Measurements from ENCODE around the gene ADAMTS15.

The ADAMTS15 gene

DNA sequence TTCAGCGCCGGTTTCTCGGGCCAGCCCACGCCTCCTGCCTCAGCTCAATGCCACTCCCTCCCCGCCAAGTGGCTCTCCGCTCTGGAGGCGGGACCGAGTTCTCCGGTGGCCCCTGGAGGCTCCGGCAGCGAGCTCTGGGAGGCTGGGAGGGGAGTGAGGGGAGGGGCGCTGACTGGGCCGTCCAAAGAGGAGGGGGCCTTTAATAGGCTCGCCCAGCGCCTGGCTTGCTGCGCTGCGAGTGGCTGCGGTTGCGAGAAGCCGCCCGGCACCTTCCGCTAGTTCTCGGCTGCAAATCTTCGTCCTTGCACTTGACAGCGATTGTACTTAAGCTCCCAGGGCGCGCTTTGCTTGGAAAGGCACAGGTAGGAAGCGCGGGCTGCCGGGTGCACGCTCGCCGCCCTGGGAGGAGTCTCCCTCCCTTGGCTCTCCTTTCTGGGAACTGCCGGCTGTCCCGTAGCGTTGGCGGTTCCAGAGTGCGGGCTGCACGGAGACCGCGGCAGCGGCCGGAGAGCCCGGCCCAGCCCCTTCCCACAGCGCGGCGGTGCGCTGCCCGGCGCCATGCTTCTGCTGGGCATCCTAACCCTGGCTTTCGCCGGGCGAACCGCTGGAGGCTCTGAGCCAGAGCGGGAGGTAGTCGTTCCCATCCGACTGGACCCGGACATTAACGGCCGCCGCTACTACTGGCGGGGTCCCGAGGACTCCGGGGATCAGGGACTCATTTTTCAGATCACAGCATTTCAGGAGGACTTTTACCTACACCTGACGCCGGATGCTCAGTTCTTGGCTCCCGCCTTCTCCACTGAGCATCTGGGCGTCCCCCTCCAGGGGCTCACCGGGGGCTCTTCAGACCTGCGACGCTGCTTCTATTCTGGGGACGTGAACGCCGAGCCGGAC, at the start of gene ADAMTS15:
ADAMTS15 (plus strand) TSS at position 230 of the 894 bp plus-strand sequence; CDS start at position 559, 329 bp downstream.
- peak in 5 of 14 donors; percentile 17 to 43 (median 21) for DNase-seq

GRCh38 chr11:130399196-130399595, 49.2 kb upstream of the ADAMTS15 start:
- DNase-seq: no peak

DNA sequence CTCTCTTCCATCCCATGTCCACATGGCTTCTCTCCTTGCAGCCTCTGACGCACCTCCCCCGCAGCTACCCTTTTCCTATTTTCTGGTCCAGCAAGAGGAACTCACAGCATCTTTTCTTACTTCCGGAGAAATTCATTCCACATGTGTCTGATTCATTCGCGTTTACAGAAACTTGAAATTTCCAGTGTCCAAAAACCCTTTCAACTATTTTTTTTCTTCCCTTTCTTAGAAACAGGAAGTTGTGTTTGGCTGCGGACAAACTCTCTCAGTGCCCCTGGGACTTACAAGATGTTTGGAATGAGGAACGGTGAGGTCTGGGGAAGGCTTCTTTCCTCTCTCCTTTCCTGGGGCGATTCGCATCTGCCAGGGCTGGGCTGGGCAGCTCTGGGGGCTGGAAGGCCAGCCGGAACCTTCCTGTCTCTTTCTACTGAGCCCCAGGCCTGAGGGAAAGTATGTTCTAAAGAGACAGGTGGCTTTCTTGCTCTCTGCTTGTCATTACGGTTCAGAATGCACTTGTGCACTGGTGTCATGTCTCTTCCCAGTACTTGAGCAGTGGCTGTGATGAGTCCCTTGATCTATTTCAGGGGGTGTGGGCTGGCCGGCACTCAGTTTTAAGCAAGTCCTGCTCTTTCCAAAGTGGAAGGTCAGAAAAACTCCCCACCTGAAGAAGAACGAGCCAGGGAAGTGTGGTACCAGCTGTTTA, 47.5 kb upstream of the ADAMTS15 start:
- no peak for DNase-seq

DNA sequence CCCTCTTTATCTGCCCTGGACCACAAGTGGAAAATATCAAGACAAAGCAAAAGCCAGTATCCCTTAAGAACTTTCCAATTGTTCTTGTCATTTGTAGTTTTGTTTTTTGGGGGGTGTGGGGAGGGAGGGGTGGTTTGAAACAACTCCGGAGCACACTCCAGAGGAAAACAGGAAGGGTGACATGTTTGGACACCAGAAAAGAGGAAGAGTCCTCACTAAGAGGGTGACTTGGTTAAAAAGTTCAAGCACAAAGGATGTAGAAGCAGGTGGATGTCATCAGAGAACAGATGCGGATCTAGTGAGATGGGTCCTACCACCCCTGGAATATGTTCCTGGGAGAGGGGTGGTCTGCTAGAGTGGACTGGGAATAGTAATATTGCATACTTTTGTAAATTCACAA, 45.9 kb upstream of the ADAMTS15 start:
- DNase-seq: no peak

DNA sequence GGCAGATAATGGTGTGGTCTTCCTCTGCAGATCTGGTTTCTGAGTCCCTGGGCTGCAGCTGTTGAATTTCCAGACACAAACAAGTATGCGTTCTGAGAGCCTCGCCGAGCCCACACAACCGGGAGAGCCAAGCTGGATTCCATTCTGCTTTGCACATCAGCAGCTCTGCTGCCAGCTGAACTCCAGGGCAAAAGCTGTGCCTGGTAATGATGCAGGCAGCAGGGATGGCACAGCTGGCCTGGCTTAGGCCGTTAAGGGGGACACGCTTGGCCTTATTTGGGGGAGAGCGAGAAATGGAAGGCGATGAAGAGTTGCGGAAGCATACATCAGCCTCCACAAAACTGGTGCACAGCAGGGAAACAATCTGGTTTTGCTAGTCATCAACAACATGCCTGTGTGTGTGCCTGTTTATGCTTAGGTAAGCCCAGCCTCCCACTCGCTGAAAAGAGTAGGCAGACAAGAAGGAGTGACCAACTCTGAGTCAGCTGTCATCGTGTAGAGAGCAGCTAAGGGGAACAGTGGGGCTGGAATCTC, 45.1 kb upstream of the ADAMTS15 start:
- peak in 6 of 14 donors; percentile 26 to 61 (median 36) for DNase-seq

- DNase-seq: no peak
These were observed 44.5 kb upstream of the ADAMTS15 start for GRCh38 chr11:130403967-130404366.

GRCh38 chr11:130404727-130405126, 43.7 kb upstream of the ADAMTS15 start:
- no peak for DNase-seq

GRCh38 chr11:130405428-130405827, 43.0 kb upstream of the ADAMTS15 start:
- DNase-seq: no peak

GRCh38 chr11:130407978-130408377, 40.5 kb upstream of the ADAMTS15 start:
- DNase-seq: no peak

DNA sequence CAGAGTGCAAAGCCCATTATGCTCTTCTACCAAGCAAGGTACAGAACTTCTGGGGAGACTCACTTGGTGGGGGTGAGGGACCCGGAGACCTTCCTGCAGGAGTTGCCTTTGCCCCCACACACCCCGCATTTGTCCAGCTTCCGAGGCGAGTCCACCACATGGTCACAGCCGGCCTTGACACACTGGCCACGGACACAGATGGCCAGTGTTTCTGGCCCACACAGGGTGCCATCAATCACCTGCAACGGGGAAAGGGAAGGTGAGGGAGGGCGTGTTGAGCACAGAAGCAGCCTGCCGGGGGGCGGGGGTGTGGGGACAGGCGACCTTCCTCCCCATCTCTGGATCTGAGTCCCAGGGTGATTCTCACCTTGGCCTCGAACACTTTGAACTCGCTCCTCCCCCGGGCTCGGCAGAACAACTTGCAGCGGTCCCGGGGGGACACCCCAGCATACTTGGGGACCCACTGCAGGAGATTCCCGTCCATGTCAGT, 40.0 kb upstream of the ADAMTS15 start:
- no peak for DNase-seq

GRCh38 chr11:130408901-130409300, 39.5 kb upstream of the ADAMTS15 start:
- DNase-seq: no peak

GRCh38 chr11:130409594-130410388, 38.7 kb upstream of the ADAMTS15 start:
- DNase-seq: no peak

- DNase-seq: no peak
These were observed 37.2 kb upstream of the ADAMTS15 start for GRCh38 chr11:130411223-130411622.

GRCh38 chr11:130413405-130414106, 34.9 kb upstream of the ADAMTS15 start:
- DNase-seq: peak in 1 of 14 donors; percentile 56

- DNase-seq: no peak
These were observed 34.1 kb upstream of the ADAMTS15 start for GRCh38 chr11:130414107-130415080.

- DNase-seq: no peak
These were observed 32.5 kb upstream of the ADAMTS15 start for GRCh38 chr11:130415731-130416529.

- no peak for DNase-seq
These were observed 31.9 kb upstream of the ADAMTS15 start for GRCh38 chr11:130416530-130416882.

DNA sequence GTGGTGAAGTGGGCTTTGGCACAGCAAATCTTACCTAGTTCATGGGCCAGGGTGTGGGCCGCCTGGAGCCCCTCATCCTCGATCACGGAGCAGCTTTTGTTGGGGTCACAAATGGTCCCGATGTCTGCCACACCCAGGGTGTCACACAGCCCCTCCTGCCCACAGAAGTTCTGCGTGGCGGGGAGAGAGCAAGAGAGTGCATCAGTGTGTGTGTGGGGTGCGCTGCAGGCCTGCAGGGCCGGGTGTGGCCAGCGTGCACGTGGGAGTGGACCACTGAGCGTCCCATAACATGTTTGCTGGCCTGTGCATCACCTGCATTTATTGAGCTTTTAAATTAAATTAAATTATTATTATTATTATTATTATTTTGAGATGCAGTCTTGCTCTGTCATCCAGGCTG, 31.5 kb upstream of the ADAMTS15 start:
- DNase-seq: no peak

GRCh38 chr11:130418210-130418609, 30.2 kb upstream of the ADAMTS15 start:
- peak in 9 of 14 donors; percentile 23 to 60 (median 28) for DNase-seq

DNA sequence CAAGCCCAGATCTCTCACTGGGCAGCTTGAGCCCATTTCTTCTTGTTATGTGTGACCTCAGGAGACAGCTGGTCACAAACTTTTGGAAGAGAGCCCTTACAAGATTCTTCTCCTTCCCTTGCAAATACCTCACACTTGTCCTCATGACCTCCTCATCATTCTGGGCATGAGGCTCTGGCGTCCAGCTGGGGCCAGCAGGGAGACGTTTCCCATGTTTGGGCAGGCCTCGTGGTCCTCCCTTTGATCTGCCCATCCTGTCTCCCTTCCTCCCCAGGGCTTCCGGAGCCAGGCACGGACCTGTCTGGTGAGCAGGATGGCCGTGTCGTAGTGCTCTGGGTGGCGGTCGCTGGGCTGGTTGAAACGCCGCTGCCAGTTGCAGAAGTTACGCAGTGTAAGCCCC, 29.7 kb upstream of the ADAMTS15 start:
- DNase-seq: no peak
